Keratinocyte (primary cell): ENCODE results near the gene TAF13. TPM values are rescaled to one million over a fixed set of nuclear protein-coding genes. Genes with fewer than 3 reads are reported as not detected.
A peak's percentile ranks its signal among the peaks of the same experiment; 100 is the strongest.

Experiments used
- DNase-seq: peaks from one replicate; pipeline ENCODE4 v3.0.0-alpha.2; 2011; ENCODE audit warnings: low read depth, missing footprints, low spot score
- FAIRE-seq: peaks from 2 replicates; lab custom pipeline; 2011; peaks lifted over from hg19 to GRCh38; lab: Jason Lieb, UNC
- H2AFZ ChIP-seq: 2 replicates; pipeline ENCODE4 v1.6.0; 2012; ENCODE audit warnings: low read length, control low read depth, inconsistent platforms; ENCODE audit not compliant: control insufficient read depth
- H3K27ac ChIP-seq: 2 replicates; pipeline ENCODE4 v1.5.1; 2011; ENCODE audit warnings: low read length; ENCODE audit not compliant: control insufficient read depth, insufficient read depth
- H3K27me3 ChIP-seq: 3 replicates; pipeline ENCODE4 v1.6.0; 2011; ENCODE audit warnings: low read length; ENCODE audit not compliant: control insufficient read depth, insufficient read depth; ENCODE audit errors: extremely low read depth
- H3K36me3 ChIP-seq, 2 experiments: 2 replicates in 1 of 2; 3 replicates in 1 of 2; pipeline ENCODE4 v1.5.1; 2011; ENCODE audit warnings: low read length in 2 of 2, mild to moderate bottlenecking in 1 of 2; ENCODE audit not compliant: control insufficient read depth in 2 of 2, insufficient read depth in 2 of 2; ENCODE audit errors: extremely low read depth in 1 of 2
- H3K4me1 ChIP-seq: 3 replicates; pipeline ENCODE4 v1.5.1; 2011; ENCODE audit warnings: low read length; ENCODE audit not compliant: control insufficient read depth, insufficient read depth; ENCODE audit errors: extremely low read depth
- H3K4me2 ChIP-seq: 3 replicates; pipeline ENCODE4 v1.6.0; 2011; ENCODE audit warnings: low read depth, low read length; ENCODE audit not compliant: control insufficient read depth, insufficient read depth; ENCODE audit errors: extremely low read depth
- H3K4me3 ChIP-seq, 3 experiments: fragments of 200-600 bp in 1 of 3; sonication (generic) in 1 of 3; 2 replicates in 2 of 3; 3 replicates in 1 of 3; pipeline ENCODE4 v1.5.1; 2011 to 2016; ENCODE audit warnings: low read length in 3 of 3, mild to moderate bottlenecking in 3 of 3, control low read depth in 2 of 3, inconsistent platforms in 1 of 3, low read depth in 1 of 3, mixed read lengths in 1 of 3, mixed run types in 1 of 3, moderate library complexity in 1 of 3; ENCODE audit not compliant: control insufficient read depth in 2 of 3, insufficient read depth in 2 of 3; ENCODE audit errors: extremely low read depth in 1 of 3
- H3K79me2 ChIP-seq: 2 replicates; pipeline ENCODE4 v1.6.0; 2012; ENCODE audit warnings: low read length; ENCODE audit not compliant: control insufficient read depth, insufficient read depth
- H3K9ac ChIP-seq: 3 replicates; pipeline ENCODE4 v1.6.0; 2011; ENCODE audit warnings: low read length; ENCODE audit not compliant: control insufficient read depth, insufficient read depth; ENCODE audit errors: extremely low read depth
- H3K9me1 ChIP-seq: 3 replicates; pipeline ENCODE4 v1.6.0; 2011; ENCODE audit warnings: low read length; ENCODE audit not compliant: control insufficient read depth, insufficient read depth; ENCODE audit errors: extremely low read depth
- H3K9me3 ChIP-seq: 2 replicates; pipeline ENCODE4 v1.5.1; 2012; ENCODE audit warnings: low read depth, low read length; ENCODE audit not compliant: control insufficient read depth
- H4K20me1 ChIP-seq: 3 replicates; pipeline ENCODE4 v1.6.0; 2011; ENCODE audit warnings: low read length; ENCODE audit not compliant: control insufficient read depth, insufficient read depth; ENCODE audit errors: extremely low read depth
- EZH2 ChIP-seq: IDR thresholded peaks from one replicate; pipeline ENCODE4 v1.6.1; 2012; ENCODE audit warnings: inconsistent platforms, mild to moderate bottlenecking, low read length, moderate library complexity
- dilution Hi-C: fragments of 300-500 bp; cut with MboI; formaldehyde crosslinking; loops from one replicate; pipeline ENCODE4 v1.7.0; 2020; ENCODE audit warnings: low sequenced_read_pairs; ENCODE audit not compliant: extremely low pct_ligation_motif_present
- polyA plus RNA-seq, 5 experiments: library from polyadenylated mRNA; depleted of rRNA in 3 of 5; stranded (reverse) in 3 of 5; stranded (forward) in 1 of 5; unstranded in 1 of 5; fragments of >200 nt; gene quantifications; 1 replicate in 1 of 5; 2 replicates in 3 of 5; 3 replicates in 1 of 5; pipeline versions ENCODE4 v1.2.1 to v1.2.3, GENCODE V29; 2011 to 2012; ENCODE audit warnings: missing spikeins in 2 of 5, low read depth in 1 of 5, low replicate concordance in 1 of 5
- TF ChIP-seq, protein P1 (sequence below), 3 experiments: IDR thresholded peaks in 1 of 3; conservative IDR thresholded peaks in 1 of 3; optimal IDR thresholded peaks in 1 of 3; 2 replicates in 2 of 3; 3 replicates in 1 of 3; pipeline versions ENCODE3 to v1.5.1; 2011; ENCODE audit warnings: low read length in 3 of 3, mild to moderate bottlenecking in 3 of 3, moderate library complexity in 2 of 3, control low read depth in 1 of 3, inconsistent platforms in 1 of 3; ENCODE audit not compliant: insufficient read depth in 2 of 3; ENCODE audit errors: extremely low read depth in 1 of 3

TAF13 gene
- polyA plus RNA-seq, 1 donor (not counting 4 experiments of a cell fraction or from before 2014, with no cell fraction given), result 151 TPM

DNA sequence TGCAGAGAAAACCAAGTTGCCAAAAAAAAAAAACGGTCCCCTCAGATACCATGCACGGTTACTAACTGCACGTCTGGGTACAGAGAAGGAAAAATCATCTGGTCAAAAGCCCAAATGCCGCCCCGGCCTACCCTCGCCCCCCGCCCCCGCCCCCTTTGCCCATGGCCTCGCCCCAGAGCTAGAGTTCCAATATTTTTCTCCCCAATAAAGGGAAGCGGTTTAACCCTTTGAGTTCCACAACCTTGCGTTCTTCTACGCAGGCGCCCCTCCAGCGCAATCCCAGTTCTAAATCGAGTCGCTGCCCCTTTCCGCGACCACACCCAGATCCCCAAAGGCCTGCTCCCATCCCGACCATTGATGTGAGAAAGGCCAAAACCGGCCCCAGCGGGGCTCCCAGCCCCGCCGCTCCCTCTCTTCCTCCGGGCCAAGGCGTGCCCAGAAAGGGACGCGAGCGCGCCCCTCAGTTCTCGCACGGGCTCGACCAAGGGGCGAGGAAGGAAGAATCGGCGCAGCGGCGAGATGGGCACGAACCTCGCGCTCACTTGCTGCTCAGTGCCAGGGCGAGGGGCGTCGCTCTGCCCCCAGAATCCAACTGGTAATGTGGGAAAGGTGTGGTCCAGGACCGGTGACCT is 34.7 kb downstream of the TAF13 start:
- peak overlapping the region; percentile 92 for H3K4me2 ChIP-seq
- peak overlapping the region; percentile 69 to 100 (median 88) for H3K4me3 ChIP-seq
- no peaks in the 10 kb centered on the region for H3K27me3 ChIP-seq
- dilution Hi-C loops, result no loop called here
- H4K20me1 ChIP-seq, result no peaks in the 10 kb centered on the region
- peak overlapping the region; percentile 88 for H3K9ac ChIP-seq
- FAIRE-seq, result no peak
- peaks cover 52% of the 10 kb centered on the region for H3K79me2 ChIP-seq
- no peaks in the 10 kb centered on the region for H3K9me1 ChIP-seq
- no peak for DNase-seq
- no peaks in the 10 kb centered on the region for H3K9me3 ChIP-seq
- peak overlapping the region; percentile 34 for H2AFZ ChIP-seq
- H3K27ac ChIP-seq, result peak overlapping the region; percentile 54
- H3K36me3 ChIP-seq, result no peaks in the 10 kb centered on the region
- TF ChIP-seq, protein P1, sequence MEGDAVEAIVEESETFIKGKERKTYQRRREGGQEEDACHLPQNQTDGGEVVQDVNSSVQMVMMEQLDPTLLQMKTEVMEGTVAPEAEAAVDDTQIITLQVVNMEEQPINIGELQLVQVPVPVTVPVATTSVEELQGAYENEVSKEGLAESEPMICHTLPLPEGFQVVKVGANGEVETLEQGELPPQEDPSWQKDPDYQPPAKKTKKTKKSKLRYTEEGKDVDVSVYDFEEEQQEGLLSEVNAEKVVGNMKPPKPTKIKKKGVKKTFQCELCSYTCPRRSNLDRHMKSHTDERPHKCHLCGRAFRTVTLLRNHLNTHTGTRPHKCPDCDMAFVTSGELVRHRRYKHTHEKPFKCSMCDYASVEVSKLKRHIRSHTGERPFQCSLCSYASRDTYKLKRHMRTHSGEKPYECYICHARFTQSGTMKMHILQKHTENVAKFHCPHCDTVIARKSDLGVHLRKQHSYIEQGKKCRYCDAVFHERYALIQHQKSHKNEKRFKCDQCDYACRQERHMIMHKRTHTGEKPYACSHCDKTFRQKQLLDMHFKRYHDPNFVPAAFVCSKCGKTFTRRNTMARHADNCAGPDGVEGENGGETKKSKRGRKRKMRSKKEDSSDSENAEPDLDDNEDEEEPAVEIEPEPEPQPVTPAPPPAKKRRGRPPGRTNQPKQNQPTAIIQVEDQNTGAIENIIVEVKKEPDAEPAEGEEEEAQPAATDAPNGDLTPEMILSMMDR (optimal IDR thresholded peaks at IDR 0.05 in 1 of 3, IDR thresholded peaks at IDR 0.05 in 1 of 3, conservative IDR thresholded peaks at IDR 0.05 in 1 of 3; ENCODE audit: extremely low read depth in 1 of 3, insufficient read depth in 2 of 3, low read length in 3 of 3), result peak in 1 of 3 experiments; percentile 19
- no peak for TF ChIP-seq EZH2
- peaks cover 3% of the 10 kb centered on the region for H3K4me1 ChIP-seq

DNA sequence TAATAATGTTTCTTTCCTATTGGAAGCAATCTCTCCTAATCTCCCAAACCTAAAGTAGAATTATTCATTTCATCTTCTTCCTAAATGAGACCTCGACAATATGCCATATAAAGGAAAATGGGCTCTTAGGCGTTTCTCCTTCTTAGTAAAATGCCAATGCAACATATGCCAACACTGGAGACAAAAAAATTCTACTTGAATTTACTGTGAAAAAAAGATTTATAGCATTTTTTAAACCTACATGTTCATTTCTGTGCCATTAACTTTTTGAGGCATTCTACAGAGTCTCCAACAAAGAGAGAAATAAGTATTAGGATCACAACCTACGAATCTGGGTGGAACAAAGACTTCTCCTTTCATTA is 35.2 kb downstream of the TAF13 start:
- Histone ChIP-seq H3K79me2 (peaks cover 57% of the 10 kb centered on the region), H3K27me3 (no peaks in the 10 kb centered on the region), H2AFZ (no peak overlapping the region), H3K9me1 (no peaks in the 10 kb centered on the region), H3K4me1 (peaks cover 3% of the 10 kb centered on the region), H3K36me3 (no peaks in the 10 kb centered on the region), H3K4me2 (peak overlapping the region; percentile 92), H3K9ac (peak overlapping the region; percentile 88), H3K27ac (peak overlapping the region; percentile 36), H3K4me3 (peak overlapping the region; percentile 69 to 100 (median 88)), H4K20me1 (no peaks in the 10 kb centered on the region), H3K9me3 (no peaks in the 10 kb centered on the region)
- TF ChIP-seq, protein P1 (optimal IDR thresholded peaks at IDR 0.05 in 1 of 3, IDR thresholded peaks at IDR 0.05 in 1 of 3, conservative IDR thresholded peaks at IDR 0.05 in 1 of 3; ENCODE audit: extremely low read depth in 1 of 3, insufficient read depth in 2 of 3, low read length in 3 of 3), result no peak
- TF ChIP-seq EZH2, result no peak
- dilution Hi-C loops, result no loop called here
- DNase-seq (no peak), FAIRE-seq (no peak)
